ENCODE results near the gene FOSB.
"Not testable (repeated sequence)": the region's sequence is repeated elsewhere in the genome, so short reads cannot be mapped to it uniquely, and the experiment has no call there.

Gene FOSB

GRCh38 chr19:45503909-45504308, 36.1 kb downstream of the FOSB start:
- Histone ChIP-seq H3K9ac (ENCODE audit: low read depth, low read length) (no peak overlapping the region), H3K9me3 (replicated peaks; ENCODE audit: low read length) (no peaks in the 10 kb centered on the region), H3K4me1 (ENCODE audit: control insufficient read depth, insufficient read depth, low read length) (peaks cover 17% of the 10 kb centered on the region), H3K4me2 (ENCODE audit: low read length) (no peak overlapping the region), H3K27me3 (ENCODE audit: control insufficient read depth, insufficient read depth, low read length) (peaks cover 9% of the 10 kb centered on the region), H3K36me3 (ENCODE audit: insufficient read depth, low read length) (no peaks in the 10 kb centered on the region), H3K4me3 (ENCODE audit: low read length) (no peak overlapping the region)

DNA sequence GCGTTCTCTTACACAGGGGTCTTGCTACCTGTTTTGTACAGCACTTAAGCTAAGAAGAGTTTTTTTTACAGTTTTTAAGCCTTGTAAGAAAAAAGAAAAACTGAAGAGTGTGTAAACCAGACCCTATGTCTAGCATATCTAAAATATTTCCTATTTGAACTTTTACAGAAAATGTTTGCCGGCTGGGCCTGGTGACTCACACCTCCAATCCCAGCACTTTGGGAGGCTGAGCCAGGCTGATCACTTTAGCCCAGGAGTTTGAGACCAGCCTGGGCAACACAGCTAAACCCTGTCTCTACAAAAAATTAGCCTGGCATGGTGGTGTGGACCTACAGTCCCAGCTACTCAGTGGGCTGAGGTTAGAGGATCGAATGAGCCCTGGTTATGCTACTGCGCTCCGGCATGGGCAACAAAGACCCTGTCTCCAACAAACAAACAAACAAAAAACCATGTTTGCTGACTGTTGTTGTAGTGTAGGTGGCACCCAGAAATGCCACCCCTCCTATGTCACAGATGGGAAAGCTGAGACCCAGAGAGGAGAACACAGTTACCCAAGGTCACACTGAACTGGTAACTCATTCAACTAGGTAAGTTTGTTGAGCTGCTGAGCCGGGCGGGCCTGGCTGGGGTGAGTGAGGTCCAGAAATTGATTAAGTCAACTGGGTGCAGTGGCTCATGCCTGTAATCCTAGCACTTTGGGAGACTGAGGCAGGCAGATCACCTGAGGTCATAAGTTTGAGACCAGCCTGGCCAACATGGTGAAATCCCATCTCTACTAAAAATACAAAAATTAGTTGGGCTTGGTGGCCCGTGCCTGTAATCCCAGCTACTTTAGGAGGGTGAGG, 37.6 kb downstream of the FOSB start:
- Histone ChIP-seq H3K36me3 (ENCODE audit: insufficient read depth, low read length) (peaks cover 3% of the 10 kb centered on the region), H3K4me3 (ENCODE audit: low read length) (no peak overlapping the region), H3K4me1 (ENCODE audit: control insufficient read depth, insufficient read depth, low read length) (peaks cover 20% of the 10 kb centered on the region), H3K9ac (ENCODE audit: low read depth, low read length) (no peak overlapping the region), H3K4me2 (ENCODE audit: low read length) (no peak overlapping the region), H3K9me3 (replicated peaks; ENCODE audit: low read length) (no peaks in the 10 kb centered on the region), H3K27me3 (ENCODE audit: control insufficient read depth, insufficient read depth, low read length) (no peaks in the 10 kb centered on the region)

GRCh38 chr19:45505996-45506245, 38.1 kb downstream of the FOSB start:
- Histone ChIP-seq H3K9ac (ENCODE audit: low read depth, low read length) (peak overlapping the region; percentile 81), H3K9me3 (replicated peaks; ENCODE audit: low read length) (no peaks in the 10 kb centered on the region), H3K27me3 (ENCODE audit: control insufficient read depth, insufficient read depth, low read length) (no peaks in the 10 kb centered on the region), H3K4me2 (ENCODE audit: low read length) (peak overlapping the region; percentile 93), H3K4me3 (ENCODE audit: low read length) (no peak overlapping the region), H3K36me3 (ENCODE audit: insufficient read depth, low read length) (peaks cover 6% of the 10 kb centered on the region), H3K4me1 (ENCODE audit: control insufficient read depth, insufficient read depth, low read length) (peaks cover 20% of the 10 kb centered on the region)

GRCh38 chr19:45506246-45506988, 38.6 kb downstream of the FOSB start:
- Histone ChIP-seq H3K36me3 (ENCODE audit: insufficient read depth, low read length) (peaks cover 11% of the 10 kb centered on the region), H3K4me1 (ENCODE audit: control insufficient read depth, insufficient read depth, low read length) (peaks cover 20% of the 10 kb centered on the region), H3K27me3 (ENCODE audit: control insufficient read depth, insufficient read depth, low read length) (no peaks in the 10 kb centered on the region), H3K9me3 (replicated peaks; ENCODE audit: low read length) (no peaks in the 10 kb centered on the region), H3K4me3 (ENCODE audit: low read length) (peak overlapping the region; percentile 77), H3K9ac (ENCODE audit: low read depth, low read length) (peak overlapping the region; percentile 81), H3K4me2 (ENCODE audit: low read length) (peak overlapping the region; percentile 93)

GRCh38 chr19:45506989-45507871, 39.4 kb downstream of the FOSB start, which contains the start of gene VASP:
TSS of gene VASP (plus strand) at chr19:45507479. CDS start at chr19:45507772, 293 bp downstream.
- peak within 1 kb of the TSS; percentile 81 for H3K9ac ChIP-seq (ENCODE audit: low read depth, low read length)
- H3K9me3 ChIP-seq (replicated peaks; ENCODE audit: low read length), result no peaks in the 10 kb centered on the region
- H3K4me3 ChIP-seq (ENCODE audit: low read length), result peak within 1 kb of the TSS; percentile 77
- H3K4me2 ChIP-seq (ENCODE audit: low read length), result peak within 1 kb of the TSS; percentile 93
- H3K4me1 ChIP-seq (ENCODE audit: control insufficient read depth, insufficient read depth, low read length), result peaks cover 20% of the 10 kb centered on the region
- H3K27me3 ChIP-seq (ENCODE audit: control insufficient read depth, insufficient read depth, low read length), result no peaks in the 10 kb centered on the region
- peaks cover 12% of the 10 kb centered on the region for H3K36me3 ChIP-seq (ENCODE audit: insufficient read depth, low read length)

DNA sequence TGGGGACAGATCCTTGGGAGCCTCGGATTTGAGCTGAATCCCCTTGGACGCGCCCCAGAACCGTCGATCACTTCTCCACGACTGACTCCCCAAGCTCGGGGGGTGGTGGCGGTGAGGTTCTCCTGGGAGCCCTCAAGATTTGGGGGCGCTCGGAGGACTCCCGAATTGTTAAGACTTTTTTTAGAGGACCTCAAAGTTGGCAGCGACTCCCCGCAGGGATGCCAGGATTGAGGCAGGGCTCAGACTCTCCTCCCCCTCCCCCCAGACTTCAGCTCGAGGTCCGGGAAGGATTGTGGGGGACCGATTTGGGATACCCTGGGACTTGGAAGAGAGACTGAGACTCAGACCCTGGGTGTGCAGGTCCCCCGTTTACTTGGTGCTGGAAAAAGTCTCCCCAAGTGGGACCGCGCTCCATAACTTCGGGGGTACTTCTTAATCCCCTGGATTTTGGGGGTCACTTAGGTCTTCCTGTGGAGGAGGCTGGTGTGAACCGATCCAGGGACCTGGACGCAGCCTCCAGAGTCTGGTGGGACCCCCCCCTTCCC, 40.1 kb downstream of the FOSB start:
- peaks cover 13% of the 10 kb centered on the region for H3K36me3 ChIP-seq (ENCODE audit: insufficient read depth, low read length)
- H3K4me2 ChIP-seq (ENCODE audit: low read length), result peak overlapping the region; percentile 93
- peak overlapping the region; percentile 81 for H3K9ac ChIP-seq (ENCODE audit: low read depth, low read length)
- H3K9me3 ChIP-seq (replicated peaks; ENCODE audit: low read length), result no peaks in the 10 kb centered on the region
- H3K4me3 ChIP-seq (ENCODE audit: low read length), result peak overlapping the region; percentile 77
- H3K27me3 ChIP-seq (ENCODE audit: control insufficient read depth, insufficient read depth, low read length), result no peaks in the 10 kb centered on the region
- H3K4me1 ChIP-seq (ENCODE audit: control insufficient read depth, insufficient read depth, low read length), result peaks cover 20% of the 10 kb centered on the region

DNA sequence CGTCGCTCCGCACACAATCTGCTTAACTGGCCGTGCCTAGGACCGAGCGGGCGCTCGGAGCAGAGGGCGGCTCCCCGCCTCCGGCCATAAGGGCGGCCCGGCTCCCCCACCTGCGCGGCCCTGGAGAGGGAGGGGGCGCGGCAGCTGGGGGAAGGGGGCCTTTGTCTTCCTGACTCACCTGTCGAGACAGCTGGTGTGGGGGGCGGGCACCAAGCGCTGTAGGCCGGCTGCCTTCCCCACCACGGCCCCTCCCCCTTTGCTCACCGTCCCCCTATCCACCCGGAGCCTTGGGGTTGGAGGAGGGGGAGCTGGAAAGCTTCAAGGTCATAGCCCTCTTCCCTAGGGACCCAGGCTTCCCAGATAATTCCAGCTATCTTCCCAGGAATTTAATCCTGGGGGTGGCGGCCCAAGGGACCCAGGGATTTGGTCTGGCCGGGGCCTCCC, 40.6 kb downstream of the FOSB start:
- peak overlapping the region; percentile 81 for H3K9ac ChIP-seq (ENCODE audit: low read depth, low read length)
- H3K27me3 ChIP-seq (ENCODE audit: control insufficient read depth, insufficient read depth, low read length), result no peaks in the 10 kb centered on the region
- H3K9me3 ChIP-seq (replicated peaks; ENCODE audit: low read length), result no peaks in the 10 kb centered on the region
- H3K4me3 ChIP-seq (ENCODE audit: low read length), result peak overlapping the region; percentile 77
- peaks cover 15% of the 10 kb centered on the region for H3K36me3 ChIP-seq (ENCODE audit: insufficient read depth, low read length)
- peak overlapping the region; percentile 93 for H3K4me2 ChIP-seq (ENCODE audit: low read length)
- H3K4me1 ChIP-seq (ENCODE audit: control insufficient read depth, insufficient read depth, low read length), result peaks cover 20% of the 10 kb centered on the region

GRCh38 chr19:45508861-45509691, 41.3 kb downstream of the FOSB start:
- Histone ChIP-seq H3K36me3 (ENCODE audit: insufficient read depth, low read length) (peaks cover 20% of the 10 kb centered on the region), H3K9ac (ENCODE audit: low read depth, low read length) (peak overlapping the region; percentile 81), H3K9me3 (replicated peaks; ENCODE audit: low read length) (no peaks in the 10 kb centered on the region), H3K4me3 (ENCODE audit: low read length) (peak overlapping the region; percentile 77), H3K4me2 (ENCODE audit: low read length) (peak overlapping the region; percentile 93), H3K27me3 (ENCODE audit: control insufficient read depth, insufficient read depth, low read length) (no peaks in the 10 kb centered on the region), H3K4me1 (ENCODE audit: control insufficient read depth, insufficient read depth, low read length) (peaks cover 25% of the 10 kb centered on the region)

- peak overlapping the region; percentile 93 for H3K4me2 ChIP-seq (ENCODE audit: low read length)
- no peaks in the 10 kb centered on the region for H3K9me3 ChIP-seq (replicated peaks; ENCODE audit: low read length)
- H3K36me3 ChIP-seq (ENCODE audit: insufficient read depth, low read length), result peaks cover 26% of the 10 kb centered on the region
- peaks cover 31% of the 10 kb centered on the region for H3K4me1 ChIP-seq (ENCODE audit: control insufficient read depth, insufficient read depth, low read length)
- H3K9ac ChIP-seq (ENCODE audit: low read depth, low read length), result peak overlapping the region; percentile 69
- peak overlapping the region; percentile 77 for H3K4me3 ChIP-seq (ENCODE audit: low read length)
- H3K27me3 ChIP-seq (ENCODE audit: control insufficient read depth, insufficient read depth, low read length), result no peaks in the 10 kb centered on the region
These were observed 41.9 kb downstream of the FOSB start for GRCh38 chr19:45509692-45510015.

DNA sequence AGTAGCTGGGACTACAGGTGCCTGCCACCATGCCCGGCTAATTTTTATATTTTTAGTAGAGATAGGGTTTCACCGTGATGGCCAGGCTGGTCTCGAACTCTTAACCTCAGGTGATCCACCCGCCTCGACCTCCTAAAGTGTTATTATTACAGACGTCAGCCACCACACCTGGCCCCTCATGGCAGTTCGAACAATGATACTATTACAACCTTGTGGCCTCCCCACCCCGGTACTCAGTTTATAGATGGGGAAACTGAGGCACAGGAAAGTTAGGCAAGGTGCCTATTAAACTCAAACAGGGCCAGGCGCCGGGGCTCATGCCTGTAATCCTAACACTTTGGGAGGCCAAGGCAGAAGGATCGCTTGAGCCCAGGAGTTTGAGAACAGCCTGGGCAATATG, 42.6 kb downstream of the FOSB start:
- H3K4me2 ChIP-seq (ENCODE audit: low read length), result peak overlapping the region; percentile 93
- peak overlapping the region; percentile 69 for H3K9ac ChIP-seq (ENCODE audit: low read depth, low read length)
- H3K4me3 ChIP-seq (ENCODE audit: low read length), result peak overlapping the region; percentile 77
- peaks cover 31% of the 10 kb centered on the region for H3K36me3 ChIP-seq (ENCODE audit: insufficient read depth, low read length)
- not testable (repeated sequence) for H3K9me3 ChIP-seq (replicated peaks; ENCODE audit: low read length); H3K27me3 ChIP-seq (ENCODE audit: control insufficient read depth, insufficient read depth, low read length)
- peaks cover 32% of the 10 kb centered on the region for H3K4me1 ChIP-seq (ENCODE audit: control insufficient read depth, insufficient read depth, low read length)
